ENCODE measurements around the gene SCYGR1.

Gene SCYGR1

DNA sequence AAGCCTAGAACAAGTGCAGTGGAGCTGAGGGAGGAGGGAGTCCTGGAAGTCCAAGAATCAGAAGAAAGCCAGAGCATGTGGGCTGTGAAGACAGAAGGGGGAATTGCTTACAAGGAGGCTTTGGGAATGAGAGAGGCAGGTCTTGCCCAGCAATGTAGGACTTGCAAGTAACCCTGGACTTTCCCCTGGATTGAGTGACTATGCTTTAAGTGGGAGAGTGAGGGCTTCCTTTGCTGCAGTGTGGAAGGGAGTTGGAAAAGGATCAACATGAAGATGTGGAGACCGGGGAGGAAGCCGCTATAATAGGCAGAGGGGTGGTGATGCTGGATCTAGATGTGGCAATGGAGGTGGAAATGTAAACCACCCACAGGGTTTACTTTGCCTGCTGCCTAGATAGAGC lies 13.8 kb upstream of the SCYGR1 start:
- TF ChIP-seq CTCF (IDR thresholded peaks at IDR 0.05), result no peak

DNA sequence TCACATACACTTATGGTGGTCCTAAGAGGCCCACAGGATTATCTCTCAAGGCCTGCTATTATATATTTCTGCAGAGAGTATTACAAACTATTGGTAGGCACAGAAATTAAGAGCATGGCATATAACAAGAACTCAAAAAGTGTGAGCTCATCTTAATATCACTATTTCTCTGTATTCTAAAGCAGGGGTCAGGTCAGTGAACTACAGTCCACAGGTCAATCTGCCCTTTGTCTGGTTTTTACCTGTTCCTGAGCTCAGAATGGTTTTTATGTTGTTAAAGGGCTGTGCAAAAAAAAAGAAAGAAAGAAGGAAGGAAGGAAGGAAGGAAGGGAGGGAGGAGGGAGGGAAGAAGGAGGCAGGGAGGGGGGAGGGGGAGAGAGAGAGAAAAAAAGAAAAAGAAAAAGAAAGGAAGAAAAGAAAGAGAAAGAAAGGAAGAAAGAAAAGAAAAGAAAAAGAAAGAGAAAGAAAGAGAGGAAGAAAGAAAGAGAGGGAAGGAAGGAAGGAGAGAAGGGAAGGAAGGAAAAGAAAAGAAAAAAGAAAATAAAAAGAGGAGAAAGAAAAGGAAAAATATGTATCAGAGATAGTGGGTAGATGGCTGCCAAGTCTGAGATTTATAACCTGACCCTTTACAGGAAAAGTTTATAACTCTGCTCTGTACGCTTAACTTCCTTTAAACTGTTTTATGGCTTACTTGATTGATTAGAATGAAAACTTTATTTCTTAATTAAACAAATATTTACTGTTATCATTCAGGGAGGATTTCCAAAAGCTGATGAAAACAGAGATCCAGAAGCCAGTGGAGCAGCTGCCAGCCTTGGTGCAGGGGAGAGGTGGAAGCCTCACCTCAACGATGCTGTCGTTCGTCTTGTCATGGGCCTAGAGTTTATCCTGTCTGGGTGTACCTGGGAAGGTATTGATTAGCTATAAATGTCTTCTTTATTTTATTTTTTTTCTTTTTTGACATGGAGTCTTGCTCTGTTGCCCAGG lies 11.2 kb upstream of the SCYGR1 start:
- no peak for TF ChIP-seq CTCF (IDR thresholded peaks at IDR 0.05)

- TF ChIP-seq CTCF (IDR thresholded peaks at IDR 0.05), result no peak
These were observed 9.8 kb upstream of the SCYGR1 start for GRCh38 chr2:227397562-227397961.

- TF ChIP-seq CTCF (IDR thresholded peaks at IDR 0.05), result no peak
These were observed 7.8 kb upstream of the SCYGR1 start for GRCh38 chr2:227395556-227395955.

GRCh38 chr2:227394401-227394800 lies 6.7 kb upstream of the SCYGR1 start:
- no peak for TF ChIP-seq CTCF (IDR thresholded peaks at IDR 0.05)

- no peak for TF ChIP-seq CTCF (IDR thresholded peaks at IDR 0.05)
These were observed 2.9 kb upstream of the SCYGR1 start for GRCh38 chr2:227390468-227391256.

DNA sequence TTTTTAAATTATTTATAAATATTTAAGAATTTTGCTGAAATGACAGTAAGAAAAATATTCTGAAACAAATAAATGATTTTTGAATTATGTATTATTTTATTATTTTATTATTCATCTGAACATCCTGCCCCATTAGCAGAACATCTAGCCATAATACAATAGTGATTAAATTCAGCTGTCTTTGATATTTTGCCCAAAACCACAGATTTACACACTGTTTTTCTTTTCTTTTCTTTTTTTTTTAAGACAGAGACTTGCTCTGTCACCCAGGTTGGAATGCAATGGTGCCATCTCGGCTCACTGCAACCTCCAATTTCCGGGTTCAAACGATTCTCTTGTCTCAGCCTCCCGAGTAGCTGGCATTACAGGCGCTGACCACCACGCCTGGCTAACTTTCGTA lies 1.9 kb upstream of the SCYGR1 start:
- TF ChIP-seq CTCF (IDR thresholded peaks at IDR 0.05), result no peak

Measured in LNCAP (cell line).